Right lobe of liver (tissue), 4 donors: ENCODE results near the gene TNIP1.

Source experiments
- POLR2A ChIP-seq: fragments of 450-650 bp; IDR thresholded peaks from one replicate; pipeline ENCODE4 v1.6.1; 2017; ENCODE audit warnings: antibody characterized with exemption, mild to moderate bottlenecking
- TF ChIP-seq, protein P1 (sequence below), 4 donors: fragments of 200-600 bp in 3 of 4; fragments of 450-650 bp in 1 of 4; IDR thresholded peaks; one replicate each; pipeline versions ENCODE4 v1.5.1 to v1.8.0; 2016 to 2022; ENCODE audit warnings: antibody characterized with exemption in 4 of 4, mild to moderate bottlenecking in 2 of 4
- donor health status: DM: no; HTN: no; CAD: no.
- donor health status: DM: no; HTN: no; CAD: no.
- donor health status: DM: no; HTN: yes; CAD: no.

GRCh38 chr5:151087486-151087885 lies 6.7 kb upstream of the TNIP1 start:
- no peak for TF ChIP-seq POLR2A
- TF ChIP-seq, protein P1, sequence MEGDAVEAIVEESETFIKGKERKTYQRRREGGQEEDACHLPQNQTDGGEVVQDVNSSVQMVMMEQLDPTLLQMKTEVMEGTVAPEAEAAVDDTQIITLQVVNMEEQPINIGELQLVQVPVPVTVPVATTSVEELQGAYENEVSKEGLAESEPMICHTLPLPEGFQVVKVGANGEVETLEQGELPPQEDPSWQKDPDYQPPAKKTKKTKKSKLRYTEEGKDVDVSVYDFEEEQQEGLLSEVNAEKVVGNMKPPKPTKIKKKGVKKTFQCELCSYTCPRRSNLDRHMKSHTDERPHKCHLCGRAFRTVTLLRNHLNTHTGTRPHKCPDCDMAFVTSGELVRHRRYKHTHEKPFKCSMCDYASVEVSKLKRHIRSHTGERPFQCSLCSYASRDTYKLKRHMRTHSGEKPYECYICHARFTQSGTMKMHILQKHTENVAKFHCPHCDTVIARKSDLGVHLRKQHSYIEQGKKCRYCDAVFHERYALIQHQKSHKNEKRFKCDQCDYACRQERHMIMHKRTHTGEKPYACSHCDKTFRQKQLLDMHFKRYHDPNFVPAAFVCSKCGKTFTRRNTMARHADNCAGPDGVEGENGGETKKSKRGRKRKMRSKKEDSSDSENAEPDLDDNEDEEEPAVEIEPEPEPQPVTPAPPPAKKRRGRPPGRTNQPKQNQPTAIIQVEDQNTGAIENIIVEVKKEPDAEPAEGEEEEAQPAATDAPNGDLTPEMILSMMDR (IDR thresholded peaks at IDR 0.05) = no peak
